HG03442 (cell line): ENCODE data around the gene DUSP28.
"Not testable (repeated sequence)": the region's sequence is repeated elsewhere in the genome, so short reads cannot be mapped to it uniquely, and the experiment has no call there.

Experiments used
- ATAC-seq: cut with Tn5 transposase; IDR thresholded peaks from one replicate; pipeline ENCODE4 v1.9.1; 2021; ENCODE audit warnings: mild to moderate bottlenecking, moderate library complexity; ENCODE audit not compliant: unreplicated experiment

Gene DUSP28, protein sequence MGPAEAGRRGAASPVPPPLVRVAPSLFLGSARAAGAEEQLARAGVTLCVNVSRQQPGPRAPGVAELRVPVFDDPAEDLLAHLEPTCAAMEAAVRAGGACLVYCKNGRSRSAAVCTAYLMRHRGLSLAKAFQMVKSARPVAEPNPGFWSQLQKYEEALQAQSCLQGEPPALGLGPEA

DNA sequence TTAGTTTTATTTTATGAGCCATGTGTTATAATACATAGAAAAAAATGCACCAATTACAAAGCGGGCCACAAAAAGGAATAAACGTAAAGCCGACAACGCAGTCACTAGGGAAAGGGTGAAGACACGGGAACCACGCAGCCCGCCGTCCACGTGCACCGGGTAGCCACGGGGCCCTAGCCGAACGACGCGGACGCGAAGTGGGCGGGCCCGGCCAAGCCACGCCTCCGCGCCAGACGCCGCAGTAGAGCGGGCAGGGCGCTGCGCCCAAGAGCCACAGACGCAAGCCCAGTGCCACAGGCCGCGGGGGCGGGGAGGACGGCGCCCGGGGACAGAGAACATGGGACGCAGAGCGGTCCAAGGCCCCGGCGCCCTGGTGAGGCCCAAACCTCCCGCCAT, at the start of gene DUSP28:
Gene DUSP28 (plus strand): TSS at position 274 of the 396 bp plus-strand sequence. CDS start 328 bp downstream, outside the sequence.
- ATAC-seq: peak; percentile 58

DNA sequence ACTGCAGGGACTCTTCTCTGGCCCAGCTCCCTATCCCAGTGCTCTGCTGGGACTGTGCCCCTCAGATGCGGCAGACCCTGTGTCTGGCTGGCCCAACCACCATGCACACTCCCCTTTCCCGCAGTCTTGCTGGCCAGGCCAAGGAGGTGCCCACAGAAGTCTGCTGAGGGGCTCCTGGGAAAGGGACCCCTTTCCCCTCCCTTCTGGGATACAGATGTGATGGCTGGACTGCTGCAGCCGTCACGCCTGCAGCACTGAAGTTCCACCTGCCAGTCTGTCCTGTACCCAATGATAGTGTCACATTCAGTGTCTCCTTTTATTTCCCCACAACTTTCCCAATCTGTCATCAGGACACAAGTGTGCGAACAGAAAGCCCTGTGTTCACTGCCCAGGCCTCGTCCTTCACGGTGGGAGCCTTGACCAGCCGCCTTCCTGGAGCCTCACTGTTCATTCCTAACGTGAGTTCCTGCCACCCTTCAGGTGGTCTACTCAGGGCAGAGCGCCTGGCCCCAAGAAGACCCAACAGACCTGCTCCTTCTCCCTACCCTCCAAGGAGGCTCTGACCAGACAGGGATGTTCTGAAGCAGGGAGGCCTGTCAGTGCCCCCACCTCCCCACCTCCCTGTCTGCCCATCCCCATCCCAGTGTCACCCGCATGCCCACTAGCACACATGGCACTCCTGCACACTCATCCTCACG, 49.5 kb upstream of the DUSP28 start:
- no peak for ATAC-seq

- ATAC-seq: no peak
These were observed 48.6 kb upstream of the DUSP28 start for GRCh38 chr2:240511351-240512108.

- no peak for ATAC-seq
These were observed 48.1 kb upstream of the DUSP28 start for GRCh38 chr2:240512109-240512485.

- no peak for ATAC-seq
These were observed 47.3 kb upstream of the DUSP28 start for GRCh38 chr2:240512666-240513535.

- peak; percentile 92 for ATAC-seq
These were observed 46.4 kb upstream of the DUSP28 start for GRCh38 chr2:240513549-240514287.

- no peak for ATAC-seq
These were observed 45.5 kb upstream of the DUSP28 start for GRCh38 chr2:240514631-240515030.

GRCh38 chr2:240517342-240517741, 42.8 kb upstream of the DUSP28 start:
- ATAC-seq: no peak

GRCh38 chr2:240518981-240519380, 41.2 kb upstream of the DUSP28 start:
- no peak for ATAC-seq

DNA sequence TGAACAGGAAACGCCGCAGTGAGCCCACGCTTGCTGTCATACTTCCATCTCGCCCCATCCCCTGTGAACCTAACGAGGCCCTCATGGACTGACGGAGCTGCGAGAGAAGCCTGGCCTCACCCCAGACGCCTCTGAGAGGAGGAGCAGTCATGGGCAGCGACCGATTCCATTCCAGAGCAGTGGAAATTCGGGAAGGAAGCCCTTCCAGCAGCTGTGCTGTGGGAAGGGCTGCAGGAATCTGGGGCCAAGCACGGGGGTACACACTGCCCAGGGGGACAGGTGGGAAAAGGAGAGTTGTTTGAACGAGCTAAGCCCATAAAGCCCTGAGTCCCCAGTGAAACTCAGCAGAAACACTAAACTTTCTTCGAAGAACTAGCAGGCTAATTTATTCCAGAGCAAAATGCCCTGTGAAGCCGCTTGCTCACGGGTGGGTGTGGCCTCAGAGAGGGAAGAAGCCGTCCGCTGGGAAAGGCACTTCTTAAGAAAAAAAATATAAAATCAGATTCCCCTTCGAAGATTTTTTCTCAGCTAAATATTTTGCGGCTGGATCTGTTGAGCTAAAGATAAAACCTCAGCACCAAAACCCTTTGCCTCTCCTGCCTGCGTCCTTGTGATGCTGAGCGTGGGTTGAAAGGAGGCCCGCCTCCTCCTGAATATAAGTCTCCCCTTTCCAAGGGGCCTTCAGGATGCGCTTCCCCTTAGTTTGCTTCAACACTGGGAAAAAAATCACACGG, 40.6 kb upstream of the DUSP28 start:
- ATAC-seq: no peak

DNA sequence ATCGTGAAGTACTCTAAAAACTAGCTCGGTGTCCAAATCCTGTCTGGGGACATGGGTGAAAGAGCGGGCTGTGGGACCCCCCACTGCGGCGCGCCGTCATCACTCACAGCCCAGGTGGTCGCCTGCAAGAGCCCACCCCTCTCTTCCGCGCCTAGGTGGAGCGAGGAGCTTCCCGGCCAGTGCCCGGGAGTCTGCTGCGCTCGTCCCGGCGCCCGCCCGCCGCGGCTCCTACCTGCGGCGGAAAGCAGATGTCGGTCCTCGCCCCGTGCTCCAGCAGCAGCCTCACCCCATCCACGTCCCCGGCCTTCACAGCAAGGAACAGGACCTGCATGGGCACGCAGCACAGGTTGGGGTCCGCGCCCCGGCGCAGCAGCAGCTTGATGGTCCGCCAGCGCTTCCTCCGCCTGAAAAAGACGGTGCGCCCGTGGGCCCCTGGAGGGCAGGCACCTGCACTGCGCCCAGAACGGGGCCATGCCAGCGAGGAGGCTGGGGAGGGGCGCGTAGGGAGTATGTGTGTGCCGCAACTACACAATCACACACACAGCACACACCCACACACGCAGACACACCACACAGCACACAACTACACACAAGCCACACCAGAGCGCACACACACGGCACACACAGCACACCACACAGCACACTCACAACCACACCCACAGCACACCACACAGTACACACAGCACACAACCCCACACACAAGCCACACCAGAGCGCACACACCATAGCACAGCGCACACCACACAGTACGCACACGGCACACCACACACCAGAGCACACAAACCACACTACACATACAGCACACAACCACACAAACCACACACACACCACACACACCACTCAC, 39.8 kb upstream of the DUSP28 start:
- ATAC-seq: no peak

GRCh38 chr2:240520974-240521350, 39.2 kb upstream of the DUSP28 start:
- no peak for ATAC-seq

DNA sequence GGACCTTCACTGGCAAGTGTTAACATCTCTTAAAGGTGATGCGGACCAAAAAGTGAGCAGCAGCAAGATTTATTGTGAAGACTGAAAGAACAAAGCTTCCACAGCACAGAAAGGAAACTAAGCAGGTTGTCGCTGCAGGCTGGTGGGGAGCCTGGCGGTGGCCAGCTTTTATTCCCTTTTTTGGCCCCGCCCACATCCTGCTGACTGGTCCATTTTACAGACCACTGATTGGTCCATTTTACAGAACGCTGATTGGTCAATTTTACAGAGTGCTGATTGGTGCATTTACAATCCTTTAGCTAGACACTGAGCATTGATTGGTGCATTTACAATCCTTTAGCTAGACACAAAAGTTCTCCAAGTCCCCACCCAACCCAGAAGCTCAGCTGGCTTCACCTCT, 38.3 kb upstream of the DUSP28 start:
- not testable (repeated sequence) for ATAC-seq

- ATAC-seq: no peak
These were observed 37.8 kb upstream of the DUSP28 start for GRCh38 chr2:240522406-240522805.

DNA sequence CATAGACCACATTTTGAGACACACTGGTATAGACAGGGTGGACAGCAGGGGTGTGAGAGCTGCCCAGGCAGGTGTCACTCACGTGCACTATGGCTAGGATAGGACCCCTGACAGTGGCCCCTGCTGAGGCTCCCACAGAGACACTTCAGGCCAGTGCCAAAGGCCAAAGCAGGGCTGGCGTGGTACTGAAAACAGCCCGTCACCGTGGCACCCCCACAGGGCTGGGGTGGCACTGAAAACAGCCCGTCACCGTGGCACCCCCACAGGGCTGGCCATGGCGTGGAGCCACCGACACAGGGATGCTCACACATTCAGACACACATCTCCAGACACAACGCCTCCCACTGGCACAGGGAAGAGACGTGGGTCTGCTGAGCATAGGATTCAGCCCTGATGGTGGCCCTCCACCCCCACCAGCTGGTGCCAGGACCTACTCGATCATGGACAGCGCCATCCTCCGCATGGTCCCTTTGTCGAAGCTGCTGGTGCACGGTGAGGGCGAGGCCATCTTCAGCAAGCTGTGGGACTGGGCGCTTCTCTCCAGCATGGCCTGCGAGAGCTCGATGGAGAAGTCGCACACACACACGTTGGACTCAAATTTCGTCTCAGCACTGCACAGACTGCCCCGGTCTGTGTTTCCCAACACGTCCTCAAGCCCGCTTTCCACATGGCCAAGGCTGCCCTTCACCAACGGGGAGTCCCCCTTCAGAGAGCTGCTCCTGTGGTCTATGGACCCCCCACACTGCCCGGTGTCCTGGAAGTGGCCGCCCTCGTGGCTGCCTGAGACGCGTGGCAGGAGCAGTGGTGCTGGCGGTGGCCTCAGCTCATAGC, 36.5 kb upstream of the DUSP28 start:
- ATAC-seq: no peak

DNA sequence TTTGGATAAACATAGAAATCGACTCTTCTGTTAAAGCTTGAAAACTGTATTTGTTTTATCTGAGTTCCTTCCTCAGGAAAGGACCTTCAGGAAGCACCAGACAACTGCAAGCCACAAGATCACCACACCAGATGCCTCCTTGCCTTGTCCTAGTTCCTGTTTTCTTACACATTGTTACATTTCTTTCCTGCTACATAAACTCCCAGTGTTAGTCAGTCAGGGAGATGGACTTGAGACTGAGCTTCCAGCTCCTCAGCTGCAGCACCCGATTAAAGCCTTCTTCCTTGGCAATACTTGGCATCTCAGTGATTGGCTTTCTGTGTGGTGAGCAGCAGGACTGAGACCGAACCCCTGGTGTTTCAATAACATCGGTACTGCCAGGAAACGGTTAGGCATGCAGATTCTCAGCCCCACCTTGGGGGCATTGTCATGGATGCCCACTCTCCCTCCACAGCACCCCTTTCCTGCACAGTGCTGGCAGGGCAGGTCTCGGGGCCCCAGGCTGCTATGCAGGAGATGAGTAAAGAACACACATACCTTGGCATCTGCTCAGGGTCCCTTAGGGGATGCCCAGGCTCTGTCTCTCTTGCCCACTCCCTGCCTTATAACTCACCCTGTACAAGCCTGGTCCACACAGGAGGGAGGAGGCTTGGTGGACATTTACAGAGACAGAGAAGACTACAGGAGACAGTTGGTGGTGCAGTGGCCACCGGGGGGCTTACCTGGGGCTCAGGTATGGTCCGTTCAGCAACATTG, 35.0 kb upstream of the DUSP28 start:
- ATAC-seq: no peak

DNA sequence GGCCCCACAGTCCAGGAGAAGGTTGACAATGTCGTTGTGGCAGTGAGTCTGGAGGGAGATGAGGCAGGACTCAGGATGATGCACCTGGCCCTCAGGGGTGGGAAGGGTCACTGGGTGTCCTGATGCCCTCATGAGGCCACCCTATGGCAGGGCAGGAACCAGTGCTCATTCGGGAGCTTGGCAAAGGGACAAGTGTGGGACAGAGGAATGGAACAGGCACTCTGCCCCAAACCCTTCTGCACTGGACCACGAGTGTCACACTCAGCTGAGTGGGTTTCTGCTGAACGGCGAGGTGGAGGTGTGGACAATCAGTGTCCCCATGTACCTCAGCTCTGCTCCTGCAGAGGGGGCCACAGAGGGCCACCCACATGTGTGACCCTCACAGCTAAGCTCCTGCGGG, 34.4 kb upstream of the DUSP28 start:
- no peak for ATAC-seq
